HFF-Myc (cell line): ENCODE data around the gene SHANK1.

Experiments used
- DNase-seq: peaks from one replicate; pipeline ENCODE4 v3.0.0-alpha.2; 2011; ENCODE audit warnings: low read depth; ENCODE audit errors: extremely low read depth
- H3K4me3 ChIP-seq: replicated peaks from 2 replicates; pipeline ENCODE4 v1.5.1; 2011; ENCODE audit warnings: low read depth, mild to moderate bottlenecking, control low read depth, low read length
- CTCF ChIP-seq: IDR thresholded peaks from 2 replicates; pipeline ENCODE4 v1.5.1; 2012; ENCODE audit warnings: mild to moderate bottlenecking, low read depth, low read length, control low read depth; ENCODE audit errors: missing control alignments

SHANK1 gene

DNA sequence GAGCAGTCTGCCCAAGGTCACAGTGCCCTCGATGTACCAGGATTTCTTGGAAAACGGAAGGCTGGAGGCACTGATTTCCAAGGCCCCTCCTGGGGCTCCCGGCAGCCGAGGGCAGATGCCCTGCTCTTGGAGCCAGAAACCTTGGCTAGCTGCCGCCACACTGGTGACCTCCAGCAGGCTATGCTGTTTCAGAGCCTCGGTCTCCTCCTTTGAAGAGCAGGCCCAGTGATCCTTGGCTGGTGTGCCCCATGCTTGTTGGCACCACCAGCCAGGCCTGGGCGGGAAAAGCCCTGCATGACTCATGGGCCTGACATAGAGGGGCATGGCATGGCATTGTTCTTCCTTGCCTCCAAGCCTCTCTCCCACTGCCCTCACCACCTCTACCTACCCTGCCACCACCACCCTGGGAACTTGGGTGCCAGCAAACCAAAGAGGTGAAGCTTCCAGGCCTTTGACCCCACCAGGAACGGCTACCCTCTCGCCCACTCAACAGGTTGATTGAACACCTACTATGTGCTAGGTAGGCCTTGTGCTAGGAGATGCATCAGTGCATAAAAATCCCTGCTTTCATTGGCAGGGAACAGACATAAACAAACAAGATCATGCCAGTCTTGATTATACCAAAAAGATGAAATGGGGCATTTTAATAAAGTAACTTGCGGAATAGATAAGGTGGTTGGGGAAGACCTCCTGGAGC is 2.0 kb upstream of the SHANK1 start:
- peak overlapping the region; percentile 78 for H3K4me3 ChIP-seq
- TF ChIP-seq CTCF = no peak
- DNase-seq = no peak

GRCh38 chr19:50720921-50721381 is 1.3 kb upstream of the SHANK1 start:
- peak; percentile 63 for DNase-seq

DNA sequence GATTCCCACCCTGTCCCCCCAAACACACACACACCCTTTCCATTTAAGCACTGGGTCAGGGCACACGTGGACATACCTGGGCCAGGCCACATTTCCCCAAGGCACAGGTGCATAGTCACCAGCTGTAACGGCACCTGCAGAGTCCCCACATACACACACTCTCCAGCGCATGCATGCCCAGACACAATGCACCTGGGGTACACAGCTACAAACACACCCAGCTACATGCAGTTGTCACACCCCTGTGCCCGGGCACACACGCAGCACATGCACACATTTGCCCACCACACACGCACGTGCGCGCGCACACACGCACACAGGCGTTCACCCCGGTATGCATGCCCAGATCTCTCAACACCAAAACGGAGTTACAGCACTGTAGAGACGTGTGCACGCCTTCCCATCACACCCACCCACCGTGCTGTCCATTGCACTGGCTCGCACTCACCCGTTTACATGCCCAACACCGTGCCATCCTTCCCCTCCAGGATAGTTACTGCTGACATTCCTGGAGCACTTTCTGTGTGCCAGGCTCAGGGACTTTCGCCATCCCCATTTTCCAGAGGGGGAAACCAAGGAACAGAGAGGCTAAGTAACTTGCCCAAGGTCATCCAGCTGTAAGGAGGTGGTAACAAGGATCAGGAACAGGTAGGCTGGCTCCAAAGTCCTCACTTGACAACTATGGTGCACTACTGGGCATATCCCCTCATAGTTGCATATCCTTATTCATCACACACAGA is 749 bp upstream of the SHANK1 start:
- H3K4me3 ChIP-seq = peak overlapping the region; percentile 1; the same call in 1 of the 2 replicates
- TF ChIP-seq CTCF = no peak
- no peak for DNase-seq

More at GRCh38 chr19:50720921-50721381, 1.3 kb upstream of the SHANK1 start:
- peak; percentile 24 for TF ChIP-seq CTCF
- no peak overlapping the region for H3K4me3 ChIP-seq

GRCh38 chr19:50719119-50719435 is 525 bp downstream of the SHANK1 start:
- no peak for TF ChIP-seq CTCF
- peak overlapping the region; percentile 41 for H3K4me3 ChIP-seq
- no peak for DNase-seq

- TF ChIP-seq CTCF = no peak
- DNase-seq = no peak
- peak overlapping the region; percentile 41 for H3K4me3 ChIP-seq
Observed at GRCh38 chr19:50718255-50719118, 1.1 kb downstream of the SHANK1 start.

- peak overlapping the region; percentile 41 for H3K4me3 ChIP-seq
- DNase-seq = no peak
- no peak for TF ChIP-seq CTCF
Observed at GRCh38 chr19:50717891-50718254, 1.7 kb downstream of the SHANK1 start.
